ENCODE results near the gene CYTIP.

DNA sequence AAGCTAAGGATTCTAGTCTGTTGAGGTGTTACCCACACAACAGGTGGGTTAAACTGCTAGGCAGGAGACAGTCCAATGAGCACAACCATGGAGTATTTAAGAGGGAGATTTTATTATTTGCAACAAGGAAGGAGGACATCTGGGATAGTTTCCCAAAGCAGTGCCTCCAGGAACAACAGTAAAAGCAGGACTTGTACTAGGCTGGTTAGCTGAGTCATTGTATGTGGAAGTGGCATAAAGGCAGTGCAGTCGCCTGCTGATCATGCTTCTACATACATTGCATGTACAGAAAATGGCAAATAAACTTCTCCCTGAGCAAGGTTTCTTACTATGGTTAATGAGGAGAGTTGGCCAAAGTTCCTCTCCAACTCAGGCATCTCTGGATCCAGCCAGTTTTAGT lies 46.1 kb upstream of the CYTIP start:
- TF ChIP-seq, protein P1, sequence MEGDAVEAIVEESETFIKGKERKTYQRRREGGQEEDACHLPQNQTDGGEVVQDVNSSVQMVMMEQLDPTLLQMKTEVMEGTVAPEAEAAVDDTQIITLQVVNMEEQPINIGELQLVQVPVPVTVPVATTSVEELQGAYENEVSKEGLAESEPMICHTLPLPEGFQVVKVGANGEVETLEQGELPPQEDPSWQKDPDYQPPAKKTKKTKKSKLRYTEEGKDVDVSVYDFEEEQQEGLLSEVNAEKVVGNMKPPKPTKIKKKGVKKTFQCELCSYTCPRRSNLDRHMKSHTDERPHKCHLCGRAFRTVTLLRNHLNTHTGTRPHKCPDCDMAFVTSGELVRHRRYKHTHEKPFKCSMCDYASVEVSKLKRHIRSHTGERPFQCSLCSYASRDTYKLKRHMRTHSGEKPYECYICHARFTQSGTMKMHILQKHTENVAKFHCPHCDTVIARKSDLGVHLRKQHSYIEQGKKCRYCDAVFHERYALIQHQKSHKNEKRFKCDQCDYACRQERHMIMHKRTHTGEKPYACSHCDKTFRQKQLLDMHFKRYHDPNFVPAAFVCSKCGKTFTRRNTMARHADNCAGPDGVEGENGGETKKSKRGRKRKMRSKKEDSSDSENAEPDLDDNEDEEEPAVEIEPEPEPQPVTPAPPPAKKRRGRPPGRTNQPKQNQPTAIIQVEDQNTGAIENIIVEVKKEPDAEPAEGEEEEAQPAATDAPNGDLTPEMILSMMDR (IDR thresholded peaks at IDR 0.05; ENCODE audit: low read depth, low read length), result no peak
- TF ChIP-seq, protein P2, sequence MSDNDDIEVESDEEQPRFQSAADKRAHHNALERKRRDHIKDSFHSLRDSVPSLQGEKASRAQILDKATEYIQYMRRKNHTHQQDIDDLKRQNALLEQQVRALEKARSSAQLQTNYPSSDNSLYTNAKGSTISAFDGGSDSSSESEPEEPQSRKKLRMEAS (IDR thresholded peaks at IDR 0.05; ENCODE audit: low read depth, low read length), result no peak
- TF ChIP-seq POLR2A (IDR thresholded peaks at IDR 0.05; ENCODE audit: extremely low read depth, insufficient read length), result no peak
